Activated CD8-positive, alpha-beta T cell treated with anti-CD3 and anti-CD28 coated beads, Interleukin-2, amount 10 ng/mL, durations not matched to agents 7 days and 5 days (primary cell): ENCODE results near the gene ARID1B. TPM values are rescaled to one million over a fixed set of nuclear protein-coding genes. Genes with fewer than 3 reads are reported as not detected.
A peak's percentile ranks its signal among the peaks of the same experiment; 100 is the strongest.
"Not testable (repeated sequence)": the region's sequence is repeated elsewhere in the genome, so short reads cannot be mapped to it uniquely, and the experiment has no call there.

Experiments
- ATAC-seq: fragments of 150-1000 bp; cut with Tn5 transposase; one replicate; pipeline ENCODE4 v1.10.0; 2021; ENCODE audit warnings: moderate library complexity
- CTCF ChIA-PET: fragments of 350-600 bp; sonication (Branson Sonifier 250); formaldehyde crosslinking; loops from one replicate; lab custom pipeline; 2021; ENCODE audit warnings: antibody characterized with exemption; lab: Charles Lee
- POLR2A ChIA-PET: fragments of 350-600 bp; sonication (Branson Sonifier 250); formaldehyde crosslinking; loops from one replicate; lab custom pipeline; 2021; ENCODE audit warnings: antibody characterized with exemption; lab: Charles Lee
- DNase-seq: peaks from one replicate; pipeline ENCODE4 v3.0.0-alpha.2; 2020
- H3K27ac Mint-ChIP-seq: one replicate; pipeline ENCODE4 v1.8.0; 2021; ENCODE audit warnings: mild to moderate bottlenecking, mixed read lengths
- H3K27me3 Mint-ChIP-seq: one replicate; pipeline ENCODE4 v1.8.0; 2021; ENCODE audit warnings: low read depth, mixed read lengths
- H3K36me3 Mint-ChIP-seq: one replicate; pipeline ENCODE4 v1.8.0; 2021; ENCODE audit warnings: low read depth, mixed read lengths
- H3K4me1 Mint-ChIP-seq: one replicate; pipeline ENCODE4 v1.8.0; 2021; ENCODE audit warnings: low read depth, mixed read lengths
- H3K4me3 Mint-ChIP-seq: one replicate; pipeline ENCODE4 v1.8.0; 2021; ENCODE audit warnings: mild to moderate bottlenecking, mixed read lengths
- H3K9me3 Mint-ChIP-seq: one replicate; pipeline ENCODE4 v1.8.0; 2022; ENCODE audit warnings: mixed read lengths; ENCODE audit not compliant: insufficient read depth
- total RNA-seq, 2 experiments: library from RNA; stranded (reverse); gene quantifications; one replicate each; pipeline ENCODE4 v1.2.3, GENCODE V29; 2021

ARID1B gene
- total RNA-seq, 2 experiments from 2014 or later: 60.9 to 62.4 TPM

DNA sequence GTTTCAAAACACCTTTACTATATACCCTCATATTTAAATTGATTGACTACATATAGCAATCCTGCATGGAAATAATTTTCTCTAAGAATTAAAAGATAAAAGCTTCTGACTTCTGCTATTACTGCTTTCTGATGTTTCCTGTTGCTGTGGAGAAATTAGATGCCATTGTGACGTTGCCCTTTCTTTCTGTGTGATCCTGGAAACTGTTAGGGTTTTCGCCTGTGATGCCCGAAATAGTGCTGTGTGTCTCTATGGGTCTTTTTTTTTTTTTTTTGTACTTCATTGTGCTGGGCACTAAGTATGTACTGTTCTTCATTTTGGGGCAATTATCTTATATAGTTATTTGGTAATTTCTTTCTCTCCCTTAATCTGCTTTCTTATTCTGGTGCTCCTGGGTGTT, 205.0 kb downstream of the ARID1B start:
- DNase-seq: no peak
- no peak overlapping the region for H3K27ac Mint-ChIP-seq
- H3K36me3 Mint-ChIP-seq: no peaks in the 10 kb centered on the region
- ChIA-PET POLR2A (no interaction called here), CTCF (no interaction called here)
- H3K4me1 Mint-ChIP-seq: peaks cover 19% of the 10 kb centered on the region
- H3K27me3 Mint-ChIP-seq: no peaks in the 10 kb centered on the region
- ATAC-seq: no peak
- H3K4me3 Mint-ChIP-seq: no peak overlapping the region
- H3K9me3 Mint-ChIP-seq: no peaks in the 10 kb centered on the region

DNA sequence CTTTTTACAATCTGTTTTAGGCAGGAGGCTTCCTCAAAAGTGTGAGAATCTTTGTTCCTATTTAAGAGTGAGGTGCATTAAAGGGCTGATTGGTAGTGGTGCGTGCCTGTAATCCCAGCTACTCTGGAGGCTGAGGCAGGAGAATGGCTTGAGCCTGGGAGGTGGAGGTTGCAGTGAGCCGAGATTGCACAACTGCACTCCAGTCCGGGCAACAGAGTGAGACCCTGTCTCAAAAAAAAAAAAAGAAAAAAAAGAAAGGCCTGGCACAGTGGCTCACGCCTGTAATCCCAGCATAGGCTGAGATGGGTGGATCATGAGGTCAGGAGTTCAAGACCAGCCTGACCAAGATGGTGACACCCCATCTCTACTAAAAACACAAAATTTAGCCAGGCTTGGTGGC, 205.7 kb downstream of the ARID1B start:
- POLR2A ChIA-PET, H3K27me3 Mint-ChIP-seq, H3K4me3 Mint-ChIP-seq, H3K27ac Mint-ChIP-seq, CTCF ChIA-PET, ATAC-seq, DNase-seq, H3K9me3 Mint-ChIP-seq, H3K36me3 Mint-ChIP-seq: not testable (repeated sequence)
- peaks cover 19% of the 10 kb centered on the region for H3K4me1 Mint-ChIP-seq

DNA sequence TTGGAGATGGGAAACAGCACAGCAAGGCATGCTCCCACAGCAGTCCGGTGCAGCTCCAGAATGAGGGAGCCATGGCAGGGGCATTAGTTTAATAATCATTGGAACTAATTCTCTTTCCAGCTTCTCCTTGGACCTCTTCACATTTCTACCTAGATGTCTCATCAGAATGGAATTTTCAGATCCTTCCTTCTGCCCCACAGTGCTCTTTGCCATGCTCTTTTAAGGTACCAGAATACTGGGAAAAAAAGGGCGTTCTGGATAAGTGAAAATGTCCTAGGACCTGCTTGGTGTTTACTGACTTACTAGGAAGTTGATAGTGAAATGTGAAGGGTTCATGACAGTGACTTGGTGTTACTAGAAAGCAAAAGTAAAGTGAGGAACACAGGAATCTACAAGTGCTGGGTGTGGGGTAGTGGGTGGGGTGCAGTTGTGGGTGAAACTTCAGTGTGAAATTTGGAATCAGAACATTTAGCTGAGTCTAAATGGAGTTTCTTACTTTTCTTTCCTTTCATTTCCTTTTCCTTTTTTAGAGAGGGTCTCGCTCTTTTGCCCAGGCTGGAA, 207.1 kb downstream of the ARID1B start:
- CTCF ChIA-PET: no interaction called here
- H3K27me3 Mint-ChIP-seq: no peaks in the 10 kb centered on the region
- H3K36me3 Mint-ChIP-seq: no peaks in the 10 kb centered on the region
- no peak overlapping the region for H3K4me3 Mint-ChIP-seq
- DNase-seq (no peak), ATAC-seq (no peak)
- POLR2A ChIA-PET: no interaction called here
- H3K9me3 Mint-ChIP-seq: no peaks in the 10 kb centered on the region
- peaks cover 30% of the 10 kb centered on the region for H3K4me1 Mint-ChIP-seq
- H3K27ac Mint-ChIP-seq: peak overlapping the region; percentile 6

DNA sequence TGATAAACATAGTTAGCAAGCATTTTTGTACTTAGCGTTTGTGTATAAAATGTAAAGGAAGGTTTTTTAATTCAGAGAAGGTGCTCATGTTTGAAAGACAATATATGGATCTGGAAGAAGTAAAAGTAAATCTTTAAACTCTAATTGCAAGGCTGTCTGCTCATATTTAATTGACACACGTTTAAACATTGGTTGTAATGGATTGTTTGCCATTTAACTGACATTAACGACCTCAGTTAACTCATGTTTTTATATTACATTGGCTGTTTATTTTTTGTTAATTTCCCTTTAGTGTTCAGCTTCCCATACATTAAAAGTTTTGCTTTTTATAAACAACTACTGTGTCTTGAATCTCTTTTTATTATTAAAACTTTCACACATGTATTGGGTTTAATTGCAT, 208.1 kb downstream of the ARID1B start:
- CTCF ChIA-PET: interaction anchor here (1.3 kb wide), 1 partner anchor 49 kb away, joined by 4 read pairs; no protein-coding TSS in a partner anchor
- Mint-ChIP-seq H3K4me1 (peaks cover 30% of the 10 kb centered on the region), H3K27ac (no peak overlapping the region), H3K36me3 (no peaks in the 10 kb centered on the region), H3K9me3 (no peaks in the 10 kb centered on the region), H3K27me3 (no peaks in the 10 kb centered on the region), H3K4me3 (no peak overlapping the region)
- POLR2A ChIA-PET: no interaction called here
- no peak for DNase-seq
- ATAC-seq: no peak

DNA sequence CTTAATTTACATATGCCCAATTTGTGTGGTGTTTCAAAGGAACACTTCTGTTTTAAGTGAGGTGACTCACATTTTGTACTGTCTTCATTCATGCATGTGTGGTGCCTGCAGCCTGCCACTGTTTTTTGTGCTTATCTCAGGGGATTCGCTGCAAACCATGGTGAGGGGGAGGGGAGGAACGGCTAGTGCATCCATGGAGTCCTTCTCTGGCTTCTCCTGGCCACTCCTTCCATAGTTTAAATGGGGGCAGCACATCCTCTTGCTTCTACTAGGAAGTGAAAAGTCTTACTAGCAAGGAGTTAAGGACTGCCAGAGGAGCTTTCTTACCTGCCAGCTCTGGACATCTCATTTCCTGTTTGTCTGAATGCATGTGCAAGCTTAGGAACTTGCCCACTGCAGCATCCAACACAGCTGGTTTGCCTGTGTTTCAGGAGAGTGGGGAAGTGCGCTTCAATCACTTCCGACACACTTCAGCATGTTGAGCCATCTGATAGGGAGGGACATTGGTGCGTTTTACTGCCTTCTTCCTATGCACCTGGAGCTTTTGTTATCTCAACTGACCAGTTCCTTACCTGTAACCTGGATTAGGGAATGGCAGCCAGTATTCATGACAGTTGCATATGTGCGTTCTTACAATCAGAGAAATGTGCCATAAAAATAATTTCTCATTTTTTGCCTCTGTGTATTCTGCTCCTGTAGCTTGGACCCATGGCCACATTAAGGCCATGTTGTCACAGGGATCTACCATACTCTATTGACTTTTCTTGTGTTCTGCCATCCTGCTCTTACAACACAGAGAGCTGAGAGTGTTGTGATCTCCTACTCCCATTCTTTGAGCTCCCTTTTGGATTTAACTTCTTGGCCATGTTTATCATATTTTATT, 211.3 kb downstream of the ARID1B start:
- no peaks in the 10 kb centered on the region for H3K9me3 Mint-ChIP-seq
- no peak for DNase-seq
- peak overlapping the region; percentile 2 for H3K27ac Mint-ChIP-seq
- H3K4me1 Mint-ChIP-seq: peaks cover 28% of the 10 kb centered on the region
- ChIA-PET POLR2A (interaction anchor here (0.6 to 2.9 kb wide), 3 partner anchors 32 to 281 kb away, joined by 3 to 10 read pairs (median 3); no protein-coding TSS in a partner anchor), CTCF (no interaction called here)
- no peak overlapping the region for H3K4me3 Mint-ChIP-seq
- no peaks in the 10 kb centered on the region for H3K36me3 Mint-ChIP-seq
- ATAC-seq: no peak
- no peaks in the 10 kb centered on the region for H3K27me3 Mint-ChIP-seq

DNA sequence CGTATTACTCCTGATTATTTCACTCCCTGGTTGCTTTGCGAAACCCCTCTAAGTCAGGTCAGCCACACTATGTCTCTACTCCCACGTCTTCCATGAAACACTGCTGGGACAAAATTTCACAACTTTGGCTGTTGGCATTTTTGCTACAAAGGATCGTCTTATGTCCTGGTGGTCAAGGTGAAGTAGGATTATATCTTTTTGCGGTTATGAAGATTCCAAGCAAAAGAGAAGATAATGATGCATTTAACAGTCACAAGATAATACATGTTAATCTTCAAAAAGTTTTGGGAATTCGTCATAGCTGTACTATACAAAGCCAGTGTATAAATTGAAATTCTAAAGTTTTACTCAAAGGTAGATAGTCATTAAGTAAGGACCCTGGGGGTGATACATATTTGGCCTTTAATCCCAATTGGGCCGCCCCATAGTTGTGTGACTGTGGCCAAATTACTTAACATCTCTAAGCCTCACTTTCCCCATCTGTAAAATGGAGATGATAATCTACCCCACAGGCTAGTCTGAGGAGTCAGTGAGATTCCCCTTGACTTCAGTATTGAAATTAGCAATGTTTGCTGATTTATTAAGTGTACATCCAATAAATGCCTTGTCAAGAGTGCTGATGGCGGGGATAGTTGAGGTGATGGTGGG, 212.1 kb downstream of the ARID1B start:
- Mint-ChIP-seq H3K27me3 (no peaks in the 10 kb centered on the region), H3K4me1 (peaks cover 20% of the 10 kb centered on the region), H3K9me3 (no peaks in the 10 kb centered on the region), H3K27ac (no peak overlapping the region), H3K4me3 (no peak overlapping the region), H3K36me3 (no peaks in the 10 kb centered on the region)
- ATAC-seq (no peak), DNase-seq (no peak)
- POLR2A ChIA-PET: interaction anchor here (1.0 kb wide), 1 partner anchor 65 kb away, joined by 3 read pairs; no protein-coding TSS in a partner anchor
- CTCF ChIA-PET: no interaction called here

DNA sequence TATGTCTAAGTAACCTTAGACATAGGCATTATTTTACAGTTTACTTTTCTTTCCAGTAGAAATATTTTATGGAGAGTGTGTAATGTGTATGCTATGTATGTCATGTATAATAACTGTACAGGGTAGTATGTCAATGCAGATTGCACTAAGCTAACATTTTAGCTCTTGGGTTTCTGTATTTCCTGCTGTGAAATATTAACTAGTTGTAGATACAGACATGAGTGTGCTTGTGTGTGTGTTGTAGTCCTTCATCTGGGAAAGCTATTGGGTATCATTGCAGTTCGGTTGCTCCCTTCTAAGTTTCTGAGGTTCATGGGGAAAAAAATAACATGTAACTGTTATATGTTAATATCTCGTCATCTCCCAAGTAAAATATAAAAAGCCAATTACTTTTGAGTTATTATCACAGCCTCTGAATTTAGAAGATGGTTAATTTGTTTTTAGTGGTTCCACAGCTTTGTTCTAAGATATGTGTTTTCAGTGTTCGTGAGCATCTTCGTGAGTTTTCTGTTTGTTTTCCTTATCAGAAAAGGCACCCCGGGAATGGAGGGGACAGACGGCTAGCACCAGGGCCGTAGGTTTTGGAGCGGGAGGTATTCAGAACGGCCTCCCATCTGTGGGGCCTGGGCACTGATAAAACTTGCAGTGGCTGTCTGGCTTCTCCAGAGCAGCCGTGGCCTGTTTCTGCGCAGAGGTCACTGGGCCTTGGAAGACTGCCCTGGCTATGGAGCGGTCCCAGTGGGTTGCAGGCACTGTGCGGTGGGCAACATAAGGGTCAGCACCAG, 215.0 kb downstream of the ARID1B start:
- ATAC-seq (no peak), DNase-seq (no peak)
- Mint-ChIP-seq H3K4me3 (no peak overlapping the region), H3K27ac (no peak overlapping the region), H3K4me1 (peaks cover 15% of the 10 kb centered on the region), H3K9me3 (no peaks in the 10 kb centered on the region), H3K36me3 (no peaks in the 10 kb centered on the region), H3K27me3 (no peaks in the 10 kb centered on the region)
- POLR2A ChIA-PET: no interaction called here
- CTCF ChIA-PET: no interaction called here

DNA sequence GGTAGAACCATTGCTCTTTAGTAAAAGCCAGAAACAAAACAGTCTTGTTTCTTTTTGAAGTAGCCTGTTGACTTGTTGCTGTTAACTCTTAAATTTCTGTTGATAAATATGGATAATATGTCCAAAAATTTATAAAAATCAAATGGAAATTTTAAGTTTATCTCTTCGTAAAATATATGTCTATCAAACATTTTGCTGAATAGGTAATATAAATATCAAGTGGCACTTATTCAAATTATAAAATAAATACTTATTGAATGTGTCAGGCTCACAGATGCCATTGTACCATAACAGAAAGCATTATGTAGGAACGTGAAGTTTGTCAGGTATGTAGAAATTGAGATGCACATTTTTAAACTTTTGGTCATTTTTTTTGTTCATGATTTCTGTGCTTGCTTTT, 216.5 kb downstream of the ARID1B start:
- ChIA-PET CTCF (no interaction called here), POLR2A (no interaction called here)
- peaks cover 4% of the 10 kb centered on the region for H3K4me1 Mint-ChIP-seq
- H3K27me3 Mint-ChIP-seq: no peaks in the 10 kb centered on the region
- no peaks in the 10 kb centered on the region for H3K36me3 Mint-ChIP-seq
- H3K9me3 Mint-ChIP-seq: no peaks in the 10 kb centered on the region
- no peak for ATAC-seq
- no peak overlapping the region for H3K4me3 Mint-ChIP-seq
- H3K27ac Mint-ChIP-seq: no peak overlapping the region
- no peak for DNase-seq

DNA sequence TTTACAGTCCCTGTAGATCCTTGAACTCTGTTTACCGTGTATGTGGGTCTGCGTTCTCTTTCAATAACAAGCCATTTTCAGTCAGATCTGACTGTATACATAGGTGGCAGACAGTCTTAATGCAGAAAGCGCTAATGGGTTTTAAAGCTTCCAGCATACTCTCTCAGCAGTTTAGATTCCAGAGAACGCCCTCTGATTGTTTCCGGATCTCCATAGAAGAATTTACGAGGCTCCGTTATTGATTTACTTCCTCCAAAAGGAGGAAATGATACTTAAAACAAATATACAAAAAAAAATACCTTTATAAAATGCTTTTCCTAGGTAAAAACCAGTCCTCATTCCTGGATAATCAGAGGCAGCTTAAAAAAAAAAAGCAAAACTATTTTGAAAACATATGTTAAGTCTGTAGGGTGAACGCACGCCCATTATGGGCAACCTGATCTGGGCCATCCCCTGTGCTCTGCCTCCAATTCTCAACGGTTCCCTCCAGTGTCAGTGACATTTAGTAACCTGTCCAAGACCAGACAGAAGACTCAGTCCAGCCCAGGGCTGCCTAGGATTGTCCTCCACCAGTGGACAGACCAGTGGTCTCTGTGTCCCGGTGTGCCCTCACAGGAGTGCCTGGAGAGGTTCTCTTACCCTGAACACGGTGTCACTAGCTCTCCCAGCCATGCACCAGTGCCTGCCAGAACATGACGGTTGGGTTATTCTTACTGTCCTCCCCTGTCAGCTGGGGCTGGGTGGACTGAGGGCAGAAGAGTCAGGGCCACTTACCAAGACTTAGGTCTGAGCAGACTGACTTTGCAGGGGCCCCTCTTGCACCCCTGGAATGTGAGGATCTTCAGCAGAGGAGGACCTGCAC, 217.3 kb downstream of the ARID1B start:
- ChIA-PET POLR2A (no interaction called here), CTCF (no interaction called here)
- Mint-ChIP-seq H3K27me3 (no peaks in the 10 kb centered on the region), H3K4me1 (no peaks in the 10 kb centered on the region), H3K27ac (no peak overlapping the region), H3K36me3 (no peaks in the 10 kb centered on the region), H3K9me3 (no peaks in the 10 kb centered on the region), H3K4me3 (no peak overlapping the region)
- ATAC-seq: no peak
- DNase-seq: no peak

DNA sequence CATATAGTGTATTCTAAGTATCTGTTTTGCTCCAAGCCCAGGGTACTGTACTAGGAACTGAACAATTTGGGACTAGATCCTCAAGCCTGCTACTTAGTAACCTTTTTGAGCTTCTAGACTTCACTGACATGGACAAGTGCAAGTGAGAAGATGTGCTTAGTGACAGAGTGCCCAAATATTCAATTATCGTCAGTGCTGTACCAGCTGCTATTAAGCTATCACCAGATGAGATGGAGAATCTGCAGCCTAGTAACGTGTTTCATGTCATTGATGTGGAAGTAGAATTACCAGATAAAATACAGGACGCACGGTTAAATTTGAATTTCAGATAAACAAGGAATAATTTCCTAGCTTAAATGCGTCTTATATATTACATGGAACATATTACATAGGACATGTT, 218.3 kb downstream of the ARID1B start:
- H3K9me3 Mint-ChIP-seq: no peaks in the 10 kb centered on the region
- no peak overlapping the region for H3K27ac Mint-ChIP-seq
- ChIA-PET POLR2A (no interaction called here), CTCF (no interaction called here)
- no peak overlapping the region for H3K4me3 Mint-ChIP-seq
- no peaks in the 10 kb centered on the region for H3K36me3 Mint-ChIP-seq
- DNase-seq (no peak), ATAC-seq (no peak)
- H3K27me3 Mint-ChIP-seq: no peaks in the 10 kb centered on the region
- H3K4me1 Mint-ChIP-seq: no peaks in the 10 kb centered on the region

DNA sequence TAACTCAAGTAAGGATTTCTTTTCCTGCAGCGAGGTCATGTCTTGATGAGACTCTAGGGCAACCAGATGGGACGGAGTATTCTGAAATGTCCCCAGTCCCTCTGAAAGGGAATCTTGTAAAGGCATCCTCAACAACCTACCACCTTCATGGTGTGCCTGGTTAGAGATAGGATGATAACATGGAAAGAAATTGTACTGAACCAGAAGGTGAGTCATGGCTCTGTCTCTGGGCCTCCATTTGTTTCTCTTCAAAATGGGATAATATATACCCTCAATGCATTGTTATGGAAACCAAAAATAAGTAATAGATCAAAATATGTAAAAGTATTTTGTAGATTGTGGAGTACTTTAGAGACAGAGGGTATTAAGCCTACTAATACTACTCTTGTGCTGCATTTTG, 219.1 kb downstream of the ARID1B start:
- ATAC-seq (no peak), DNase-seq (no peak)
- no peaks in the 10 kb centered on the region for H3K36me3 Mint-ChIP-seq
- ChIA-PET POLR2A (no interaction called here), CTCF (interaction anchor here (0.7 kb wide), 1 partner anchor 9 kb away, joined by 3 read pairs; no protein-coding TSS in a partner anchor)
- no peaks in the 10 kb centered on the region for H3K9me3 Mint-ChIP-seq
- no peaks in the 10 kb centered on the region for H3K4me1 Mint-ChIP-seq
- H3K27ac Mint-ChIP-seq: no peak overlapping the region
- no peaks in the 10 kb centered on the region for H3K27me3 Mint-ChIP-seq
- H3K4me3 Mint-ChIP-seq: no peak overlapping the region
